H1 (cell line): Measurements from ENCODE around the gene ZFP3.

Experiments
- CEBPB ChIP-seq: IDR thresholded peaks from 2 replicates; pipeline ENCODE4 v1.6.1; 2012; ENCODE audit warnings: low read depth, low read length
- CTCF ChIP-seq, 3 experiments: IDR thresholded peaks; 1 replicate in 2 of 3; 2 replicates in 1 of 3; pipeline versions ENCODE4 v1.5.1 to v1.6.1; 2011; ENCODE audit warnings: low read length in 3 of 3, mild to moderate bottlenecking in 3 of 3, inconsistent platforms in 2 of 3, low read depth in 1 of 3, moderate library complexity in 1 of 3; ENCODE audit not compliant: insufficient read depth in 1 of 3; ENCODE audit errors: control extremely low read depth in 1 of 3
- EP300 ChIP-seq, 2 experiments: IDR thresholded peaks; 1 replicate in 1 of 2; 2 replicates in 1 of 2; pipeline ENCODE4 v1.6.1; 2011 to 2012; ENCODE audit warnings: low read depth in 2 of 2, low read length in 2 of 2, mild to moderate bottlenecking in 2 of 2, borderline replicate concordance in 1 of 2, inconsistent platforms in 1 of 2, moderate library complexity in 1 of 2
- POLR2AphosphoS5 ChIP-seq: IDR thresholded peaks from 2 replicates; pipeline ENCODE4 v1.6.1; 2011; ENCODE audit warnings: low read depth, low read length
- YY1 ChIP-seq: IDR thresholded peaks from 2 replicates; pipeline ENCODE4 v1.6.1; 2011; ENCODE audit warnings: low read depth, mild to moderate bottlenecking, low read length

GRCh38 chr17:5065227-5065744 is 13.0 kb upstream of the ZFP3 start:
- TF ChIP-seq CEBPB (no peak), EP300 (IDR thresholded peaks at IDR 0.05; ENCODE audit: borderline replicate concordance in 1 of 2, low read depth in 2 of 2, low read length in 2 of 2) (no peak), POLR2AphosphoS5 (no peak), YY1 (no peak), CTCF (IDR thresholded peaks at IDR 0.05; ENCODE audit: control extremely low read depth in 1 of 3, insufficient read depth in 1 of 3, low read depth in 1 of 3, low read length in 3 of 3) (no peak)
